ENCODE results near the gene CDAN1. TPM values are rescaled to one million over a fixed set of nuclear protein-coding genes. Genes with fewer than 3 reads are reported as not detected.

The CDAN1 gene
- total and polyA plus RNA-seq, 2 of the 8 experiments (the other 6 are each of a cell fraction or from before 2014, with no cell fraction given) = 4.5 to 18.6 TPM

DNA sequence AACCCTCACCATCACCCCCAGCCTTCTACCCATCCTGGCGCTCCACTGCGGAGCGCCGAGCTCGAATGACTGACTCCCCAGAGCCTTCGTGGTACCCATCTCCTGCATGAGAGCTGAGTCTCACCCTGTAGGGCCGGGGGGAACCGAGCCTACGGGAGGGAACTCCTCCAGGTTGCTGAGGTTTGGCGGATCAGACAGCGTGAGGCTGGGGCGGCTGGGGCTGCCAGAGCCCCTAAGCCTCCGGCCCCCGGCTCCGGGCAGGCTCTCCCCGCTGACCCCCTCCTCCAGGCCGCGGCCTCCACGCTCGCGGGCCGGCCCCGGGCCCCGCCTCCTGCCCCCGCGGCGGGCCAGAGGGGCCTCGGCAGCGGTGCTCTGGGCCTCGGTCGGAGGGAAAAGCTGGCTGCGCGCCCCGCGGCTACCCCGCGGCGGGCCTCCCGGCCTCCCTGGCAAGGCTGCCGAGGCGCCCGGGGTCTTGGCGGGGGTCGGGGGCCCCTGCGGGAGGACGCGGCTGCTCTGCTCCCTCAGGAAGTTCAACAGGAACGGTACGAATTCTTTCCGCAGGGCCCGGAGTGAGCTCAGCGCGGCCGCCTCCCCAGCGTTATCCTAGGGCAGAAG, 643 bp downstream of the CDAN1 start:
- TF ChIP-seq EGR1 (IDR thresholded peaks at IDR 0.05; ENCODE audit: borderline replicate concordance, low read depth, low read length) (no peak), RNF2 (IDR thresholded peaks at IDR 0.05; ENCODE audit: borderline replicate concordance, low read depth, low read length, missing control alignments, poor library complexity, severe bottlenecking) (no peak), RXRA (IDR thresholded peaks at IDR 0.05; ENCODE audit: insufficient read depth, low read depth, low read length) (no peak)
- TF ChIP-seq, protein P1, sequence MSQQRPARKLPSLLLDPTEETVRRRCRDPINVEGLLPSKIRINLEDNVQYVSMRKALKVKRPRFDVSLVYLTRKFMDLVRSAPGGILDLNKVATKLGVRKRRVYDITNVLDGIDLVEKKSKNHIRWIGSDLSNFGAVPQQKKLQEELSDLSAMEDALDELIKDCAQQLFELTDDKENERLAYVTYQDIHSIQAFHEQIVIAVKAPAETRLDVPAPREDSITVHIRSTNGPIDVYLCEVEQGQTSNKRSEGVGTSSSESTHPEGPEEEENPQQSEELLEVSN (IDR thresholded peaks at IDR 0.05) = no peak
- no peak overlapping the region for H3K18ac ChIP-seq (ENCODE audit: extremely low read depth, low read length)
- H3K27me3 ChIP-seq (replicated peaks in 1 of 4; ENCODE audit: control insufficient read depth in 3 of 4, extremely low read depth in 1 of 4, insufficient read depth in 3 of 4, low read length in 3 of 4) = peaks cover 0 to 3% (median 1%) of the 10 kb centered on the region in 4 experiments; a peak in 2 of 7 replicates
- H3K4me3 ChIP-seq (ENCODE audit: extremely low read depth in 1 of 4, insufficient read depth in 2 of 4, low read depth in 3 of 4, low read length in 4 of 4) = peak overlapping the region; percentile 79 to 84 (median 81)
- WGBS, 2 experiments (ENCODE audit: extremely low coverage in 1 of 2, insufficient coverage in 1 of 2, insufficient read length in 1 of 2, insufficient replicate concordance in 2 of 2, low coverage in 1 of 2, low lambda C conversion rate in 2 of 2, missing lambda C conversion rate in 1 of 2) = 7% methylated on average over 33 of the region's 55 CpGs; no CpG with 5 or more reads in 1 of the 2 experiments
- H4K8ac ChIP-seq (ENCODE audit: extremely low read depth, insufficient read depth, low read length) = peak overlapping the region; percentile 92
- ChIA-PET CTCF (ENCODE audit: partially characterized antibody) (interaction anchor here (1.1 to 5.5 kb wide), 6 partner anchors 24 to 190 kb away, joined by 3 to 28 read pairs (median 4); no protein-coding TSS in a partner anchor), POLR2A (ENCODE audit: partially characterized antibody) (interaction anchor here (1.1 kb wide), 1 partner anchor 26 kb away, joined by 3 read pairs; no protein-coding TSS in a partner anchor)
- H3K23ac ChIP-seq (ENCODE audit: insufficient read length) = no peak overlapping the region
- H3K9me3 ChIP-seq (ENCODE audit: insufficient read depth in 2 of 2, low read depth in 1 of 2, low read length in 1 of 2) = no peaks in the 10 kb centered on the region
- H4K20me1 ChIP-seq (replicated peaks in 1 of 2; ENCODE audit: control insufficient read depth in 1 of 2, insufficient read depth in 2 of 2, low read length in 2 of 2) = peaks cover 6 to 11% of the 10 kb centered on the region in 2 experiments
- peak overlapping the region; percentile 78 to 79 for H3K4me2 ChIP-seq (ENCODE audit: insufficient read depth in 1 of 2, low read depth in 2 of 2, low read length in 2 of 2)
- H2BK20ac ChIP-seq (ENCODE audit: low read length) = no peak overlapping the region
- H3K23me2 ChIP-seq (ENCODE audit: low read depth, low read length) = peaks cover 7% of the 10 kb centered on the region; the same call in 1 of the 2 replicates
- H2AFZ ChIP-seq (ENCODE audit: low read length) = peak overlapping the region; percentile 84; the same call in 1 of the 2 replicates
- H3K14ac ChIP-seq (ENCODE audit: insufficient read length) = no peak overlapping the region
- peaks cover 4 to 23% (median 7%) of the 10 kb centered on the region in 4 experiments; a peak in 7 of 8 replicates for H3K36me3 ChIP-seq (ENCODE audit: control insufficient read depth in 2 of 4, insufficient read depth in 4 of 4, low read length in 3 of 4)
- no peak overlapping the region for H4K91ac ChIP-seq (replicated peaks; ENCODE audit: insufficient read length, low read length)
- H2BK120ac ChIP-seq (replicated peaks; ENCODE audit: low read depth, low read length) = no peak overlapping the region
- no peak for FAIRE-seq
- H3K79me1 ChIP-seq (ENCODE audit: low read depth, low read length) = no peaks in the 10 kb centered on the region; the same call in 1 of the 2 replicates
- no peak overlapping the region for H2BK15ac ChIP-seq (ENCODE audit: low read length)
- no peak overlapping the region for H2BK5ac ChIP-seq (ENCODE audit: low read depth, low read length)
- H3K4ac ChIP-seq (replicated peaks; ENCODE audit: insufficient read length, low read depth, low read length) = no peak overlapping the region
- no peak for DNase-seq (ENCODE audit: low read depth in 1 of 2, low spot score in 2 of 2)
- H3K4me1 ChIP-seq (replicated peaks in 1 of 4; ENCODE audit: control insufficient read depth in 3 of 4, insufficient read depth in 4 of 4, low read length in 3 of 4) = peaks cover 0 to 7% (median 1%) of the 10 kb centered on the region in 4 experiments; a peak in 4 of 7 replicates
- H2BK12ac ChIP-seq (ENCODE audit: low read depth, low read length) = no peak overlapping the region
- peak overlapping the region; percentile 24 to 70 (median 64); a peak in 5 of 7 replicates for H3K9ac ChIP-seq (replicated peaks in 1 of 4; ENCODE audit: extremely low read depth in 1 of 4, low read depth in 3 of 4, low read length in 3 of 4)
- no peak overlapping the region for H3K56ac ChIP-seq (replicated peaks; ENCODE audit: insufficient read length, low read depth, low read length)
- H2AK5ac ChIP-seq (ENCODE audit: low read depth, low read length) = no peak overlapping the region
- H3K79me2 ChIP-seq (ENCODE audit: control insufficient read depth in 1 of 2, insufficient read depth in 2 of 2, low read length in 2 of 2) = no peaks in the 10 kb centered on the region
- no peak overlapping the region for H4K5ac ChIP-seq (ENCODE audit: insufficient read length, low read depth, low read length)
- no peak overlapping the region for H3K27ac ChIP-seq (ENCODE audit: low read depth, low read length)
